Neutrophil (primary cell): Measurements from ENCODE around the gene THAP5.

ENCODE experiments used
- H3K27ac ChIP-seq: fragments of 200-600 bp; sonication (generic); 2 replicates; pipeline ENCODE4 v1.5.1; 2016; ENCODE audit warnings: mild to moderate bottlenecking, moderate library complexity
- H3K27me3 ChIP-seq: fragments of 200-600 bp; sonication (generic); 2 replicates; pipeline ENCODE4 v1.6.0; 2016; ENCODE audit warnings: mild to moderate bottlenecking
- H3K36me3 ChIP-seq: fragments of 200-600 bp; sonication (generic); 2 replicates; pipeline ENCODE4 v1.5.1; 2017
- H3K4me1 ChIP-seq, 2 experiments: fragments of 200-600 bp in 1 of 2; sonication (generic) in 1 of 2; 1 replicate in 1 of 2; 2 replicates in 1 of 2; pipeline versions ENCODE4 v1.5.1 to v1.6.1; 2013 to 2016; ENCODE audit warnings: low read depth in 1 of 2, low read length in 1 of 2, mild to moderate bottlenecking in 1 of 2, moderate library complexity in 1 of 2; ENCODE audit not compliant: control insufficient read depth in 1 of 2, insufficient read depth in 1 of 2
- H3K4me3 ChIP-seq, 2 experiments: fragments of 200-600 bp in 1 of 2; sonication (generic) in 1 of 2; 1 replicate in 1 of 2; 2 replicates in 1 of 2; pipeline ENCODE4 v1.5.1; 2013 to 2016; ENCODE audit warnings: low read depth in 1 of 2, low read length in 1 of 2, mild to moderate bottlenecking in 1 of 2, moderate library complexity in 1 of 2
- H3K9me3 ChIP-seq: fragments of 200-600 bp; sonication (generic); 2 replicates; pipeline ENCODE4 v1.5.1; 2016
- TF ChIP-seq, protein P1 (sequence below): fragments of 200-600 bp; sonication (generic); IDR thresholded peaks from 2 replicates; pipeline ENCODE4 v1.5.1; 2016; ENCODE audit warnings: antibody characterized with exemption

The THAP5 gene

DNA sequence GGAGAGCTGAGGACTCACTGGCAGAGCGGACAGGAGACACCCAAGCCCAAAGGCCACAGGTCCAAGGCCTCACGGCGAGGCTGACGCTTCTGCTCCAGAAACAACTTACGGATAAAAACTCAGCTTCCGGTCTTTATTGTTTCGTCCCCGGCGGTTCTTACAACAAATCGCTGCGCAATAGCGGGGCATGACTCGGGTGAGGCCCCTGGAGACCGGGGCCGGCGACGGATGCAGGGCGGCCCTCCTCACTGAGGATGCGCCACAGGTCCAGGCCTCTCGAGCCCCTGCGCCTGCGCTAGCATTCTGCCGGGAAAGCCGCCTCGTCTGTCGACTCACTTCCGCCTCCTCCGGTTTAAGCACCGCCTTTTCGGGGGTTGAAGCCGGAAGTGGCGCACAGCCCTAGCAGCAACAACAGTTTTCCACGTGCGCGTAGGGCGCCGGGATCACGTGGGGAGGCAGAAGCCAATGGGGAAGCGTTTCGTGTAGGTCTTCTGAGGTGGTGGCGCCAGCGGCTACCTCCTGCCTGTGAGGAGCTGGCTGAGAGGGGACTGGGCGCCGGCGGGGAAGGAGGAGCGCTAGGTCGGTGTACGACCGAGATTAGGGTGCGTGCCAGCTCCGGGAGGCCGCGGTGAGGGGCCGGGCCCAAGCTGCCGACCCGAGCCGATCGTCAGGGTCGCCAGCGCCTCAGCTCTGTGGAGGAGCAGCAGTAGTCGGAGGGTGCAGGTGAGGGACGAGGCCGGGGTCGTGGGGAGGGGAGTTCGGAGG is at the start of gene THAP5, which contains the start of gene DNAJB9:
TSS of gene THAP5 (minus strand) at position 326 of the 765 bp plus-strand sequence. CDS start at position 189, 137 bp downstream.
TSS of gene DNAJB9 (plus strand) at position 494 of the 765 bp plus-strand sequence. CDS start 1,853 bp downstream, outside the sequence.
- Histone ChIP-seq H3K27me3 (no peaks in the 10 kb centered on the region), H3K9me3 (no peaks in the 10 kb centered on the region), H3K27ac (peak within 1 kb of the TSS; percentile 97), H3K36me3 (peaks cover under 1% of the 10 kb centered on the region), H3K4me3 (peak within 1 kb of the TSS; percentile 83 to 90), H3K4me1 (peaks cover 25 to 26% of the 10 kb centered on the region in 2 experiments)
- TF ChIP-seq, protein P1, sequence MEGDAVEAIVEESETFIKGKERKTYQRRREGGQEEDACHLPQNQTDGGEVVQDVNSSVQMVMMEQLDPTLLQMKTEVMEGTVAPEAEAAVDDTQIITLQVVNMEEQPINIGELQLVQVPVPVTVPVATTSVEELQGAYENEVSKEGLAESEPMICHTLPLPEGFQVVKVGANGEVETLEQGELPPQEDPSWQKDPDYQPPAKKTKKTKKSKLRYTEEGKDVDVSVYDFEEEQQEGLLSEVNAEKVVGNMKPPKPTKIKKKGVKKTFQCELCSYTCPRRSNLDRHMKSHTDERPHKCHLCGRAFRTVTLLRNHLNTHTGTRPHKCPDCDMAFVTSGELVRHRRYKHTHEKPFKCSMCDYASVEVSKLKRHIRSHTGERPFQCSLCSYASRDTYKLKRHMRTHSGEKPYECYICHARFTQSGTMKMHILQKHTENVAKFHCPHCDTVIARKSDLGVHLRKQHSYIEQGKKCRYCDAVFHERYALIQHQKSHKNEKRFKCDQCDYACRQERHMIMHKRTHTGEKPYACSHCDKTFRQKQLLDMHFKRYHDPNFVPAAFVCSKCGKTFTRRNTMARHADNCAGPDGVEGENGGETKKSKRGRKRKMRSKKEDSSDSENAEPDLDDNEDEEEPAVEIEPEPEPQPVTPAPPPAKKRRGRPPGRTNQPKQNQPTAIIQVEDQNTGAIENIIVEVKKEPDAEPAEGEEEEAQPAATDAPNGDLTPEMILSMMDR = peak; percentile 53

DNA sequence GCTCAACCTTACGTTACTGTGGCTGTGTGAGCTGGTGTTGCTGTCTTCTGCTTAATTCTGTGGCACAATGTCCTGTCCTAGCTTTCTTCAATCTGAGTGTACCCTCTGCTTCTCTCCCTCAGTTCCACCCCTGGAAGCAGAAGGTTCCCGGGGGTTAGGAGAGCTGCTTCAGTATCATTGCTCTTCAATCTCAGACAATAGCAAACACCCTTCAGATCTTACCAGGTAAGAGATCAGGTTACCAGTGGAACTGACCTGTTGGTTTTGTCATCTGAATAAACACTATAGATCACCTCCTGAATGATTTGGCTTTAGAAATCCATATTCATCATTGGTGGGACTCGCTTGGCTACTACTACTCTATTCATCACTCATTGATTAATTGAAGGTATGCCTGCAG is 48.5 kb upstream of the THAP5 start:
- Histone ChIP-seq H3K4me1 (no peaks in the 10 kb centered on the region), H3K36me3 (no peaks in the 10 kb centered on the region), H3K9me3 (no peaks in the 10 kb centered on the region), H3K27ac (no peak overlapping the region), H3K4me3 (no peak overlapping the region), H3K27me3 (no peaks in the 10 kb centered on the region)
- TF ChIP-seq, protein P1 = no peak

GRCh38 chr7:108614896-108615295 is 45.4 kb upstream of the THAP5 start:
- TF ChIP-seq, protein P1 = no peak
- no peaks in the 10 kb centered on the region for H3K36me3 ChIP-seq
- no peaks in the 10 kb centered on the region for H3K4me1 ChIP-seq
- no peak overlapping the region for H3K27ac ChIP-seq
- no peaks in the 10 kb centered on the region for H3K9me3 ChIP-seq
- H3K4me3 ChIP-seq = no peak overlapping the region
- H3K27me3 ChIP-seq = no peaks in the 10 kb centered on the region

DNA sequence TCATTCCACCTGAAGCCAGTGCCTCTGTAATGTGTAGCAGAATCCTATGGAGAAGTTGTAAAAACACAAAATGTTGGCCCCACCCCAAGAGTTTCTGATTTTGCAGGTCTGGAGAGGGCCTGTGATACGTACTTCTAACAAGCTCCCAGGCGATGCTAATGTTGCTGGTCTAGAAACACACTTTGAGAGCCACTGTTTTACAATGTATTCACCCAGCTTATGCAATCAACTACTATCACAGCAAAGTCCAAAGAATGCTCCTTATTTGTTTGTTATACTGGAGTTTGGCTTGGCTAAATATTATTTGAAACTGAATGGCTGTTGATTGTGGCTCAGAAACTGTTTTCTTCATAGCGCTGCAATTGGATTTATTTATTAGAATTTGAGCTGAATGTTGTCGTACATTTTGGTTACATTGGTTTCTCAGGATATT is 44.5 kb upstream of the THAP5 start:
- no peak overlapping the region for H3K27ac ChIP-seq
- no peaks in the 10 kb centered on the region for H3K9me3 ChIP-seq
- no peaks in the 10 kb centered on the region for H3K4me1 ChIP-seq
- TF ChIP-seq, protein P1 = no peak
- no peak overlapping the region for H3K4me3 ChIP-seq
- no peaks in the 10 kb centered on the region for H3K36me3 ChIP-seq
- no peaks in the 10 kb centered on the region for H3K27me3 ChIP-seq

GRCh38 chr7:108613147-108613948 is 43.8 kb upstream of the THAP5 start:
- H3K4me3 ChIP-seq = no peak overlapping the region
- no peaks in the 10 kb centered on the region for H3K27me3 ChIP-seq
- H3K4me1 ChIP-seq = no peaks in the 10 kb centered on the region
- H3K9me3 ChIP-seq = no peaks in the 10 kb centered on the region
- no peaks in the 10 kb centered on the region for H3K36me3 ChIP-seq
- H3K27ac ChIP-seq = no peak overlapping the region
- TF ChIP-seq, protein P1 = no peak
